ENCODE measurements around the gene ZNF526. TPM values are rescaled to one million over a fixed set of nuclear protein-coding genes. Genes with fewer than 3 reads are reported as not detected.
A peak's percentile ranks its signal among the peaks of the same experiment; 100 is the strongest.

The ZNF526 gene
- total RNA-seq, 2 donors from 2014 or later = 15.7 to 16.0 TPM

DNA sequence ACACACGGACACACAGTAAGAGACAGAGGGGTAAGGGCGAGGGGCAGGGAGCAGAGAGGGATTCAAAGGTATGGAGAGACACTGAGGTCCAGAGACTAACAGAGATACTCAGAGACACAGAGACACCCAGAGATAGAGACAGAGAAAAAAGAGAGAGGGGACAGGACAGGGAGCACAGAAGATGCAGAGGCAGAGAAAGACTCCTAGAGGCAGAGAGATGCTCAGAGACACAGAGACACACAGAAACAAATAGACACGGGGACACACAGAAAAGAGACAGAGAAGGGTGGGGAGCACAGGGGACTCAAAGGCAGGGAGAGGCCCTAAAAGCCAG lies 42.5 kb upstream of the ZNF526 start:
- Histone ChIP-seq H3K4me1 (ENCODE audit: control insufficient read depth, insufficient read depth, low read length) (no peaks in the 10 kb centered on the region), H3K9ac (ENCODE audit: extremely low read depth, low read length, poor library complexity, severe bottlenecking) (no peak overlapping the region), H3K9me3 (ENCODE audit: control insufficient read depth, low read length) (no peaks in the 10 kb centered on the region), H3K4me3 (ENCODE audit: low read length) (no peak overlapping the region), H3K27me3 (ENCODE audit: control insufficient read depth, insufficient read depth, low read length, poor library complexity, severe bottlenecking) (peaks cover 94% of the 10 kb centered on the region), H3K36me3 (ENCODE audit: control insufficient read depth, insufficient read depth, low read length) (no peaks in the 10 kb centered on the region), H3K27ac (ENCODE audit: low read depth, low read length) (no peak overlapping the region)
- H3K4me1 Mint-ChIP-seq = peaks cover 5% of the 10 kb centered on the region
- H3K27me3 Mint-ChIP-seq (ENCODE audit: insufficient read depth) = peaks cover 51% of the 10 kb centered on the region
- TF ChIP-seq, protein P1, sequence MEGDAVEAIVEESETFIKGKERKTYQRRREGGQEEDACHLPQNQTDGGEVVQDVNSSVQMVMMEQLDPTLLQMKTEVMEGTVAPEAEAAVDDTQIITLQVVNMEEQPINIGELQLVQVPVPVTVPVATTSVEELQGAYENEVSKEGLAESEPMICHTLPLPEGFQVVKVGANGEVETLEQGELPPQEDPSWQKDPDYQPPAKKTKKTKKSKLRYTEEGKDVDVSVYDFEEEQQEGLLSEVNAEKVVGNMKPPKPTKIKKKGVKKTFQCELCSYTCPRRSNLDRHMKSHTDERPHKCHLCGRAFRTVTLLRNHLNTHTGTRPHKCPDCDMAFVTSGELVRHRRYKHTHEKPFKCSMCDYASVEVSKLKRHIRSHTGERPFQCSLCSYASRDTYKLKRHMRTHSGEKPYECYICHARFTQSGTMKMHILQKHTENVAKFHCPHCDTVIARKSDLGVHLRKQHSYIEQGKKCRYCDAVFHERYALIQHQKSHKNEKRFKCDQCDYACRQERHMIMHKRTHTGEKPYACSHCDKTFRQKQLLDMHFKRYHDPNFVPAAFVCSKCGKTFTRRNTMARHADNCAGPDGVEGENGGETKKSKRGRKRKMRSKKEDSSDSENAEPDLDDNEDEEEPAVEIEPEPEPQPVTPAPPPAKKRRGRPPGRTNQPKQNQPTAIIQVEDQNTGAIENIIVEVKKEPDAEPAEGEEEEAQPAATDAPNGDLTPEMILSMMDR (conservative IDR thresholded peaks at IDR 0.05) = no peak
- DNase-seq = no peak
- no peak overlapping the region for H3K27ac Mint-ChIP-seq
- no peak overlapping the region for H3K4me3 Mint-ChIP-seq
- H3K9me3 Mint-ChIP-seq = no peaks in the 10 kb centered on the region
- H3K36me3 Mint-ChIP-seq (ENCODE audit: low read depth) = no peaks in the 10 kb centered on the region
- 41 to 47% methylated on average over 3 of the region's 3 CpGs for WGBS, 2 experiments (ENCODE audit: insufficient coverage in 1 of 2, insufficient read length in 1 of 2)

GRCh38 chr19:42178791-42179674 lies 41.1 kb upstream of the ZNF526 start:
- TF ChIP-seq, protein P1 (conservative IDR thresholded peaks at IDR 0.05) = peak; percentile 76
- Histone ChIP-seq H3K36me3 (ENCODE audit: control insufficient read depth, insufficient read depth, low read length) (no peaks in the 10 kb centered on the region), H3K9ac (ENCODE audit: extremely low read depth, low read length, poor library complexity, severe bottlenecking) (no peak overlapping the region), H3K27ac (ENCODE audit: low read depth, low read length) (no peak overlapping the region), H3K4me3 (ENCODE audit: low read length) (no peak overlapping the region), H3K4me1 (ENCODE audit: control insufficient read depth, insufficient read depth, low read length) (no peaks in the 10 kb centered on the region), H3K9me3 (ENCODE audit: control insufficient read depth, low read length) (no peaks in the 10 kb centered on the region), H3K27me3 (ENCODE audit: control insufficient read depth, insufficient read depth, low read length, poor library complexity, severe bottlenecking) (peaks cover 89% of the 10 kb centered on the region)
- DNase-seq = peak; percentile 83
- Mint-ChIP-seq H3K36me3 (ENCODE audit: low read depth) (no peaks in the 10 kb centered on the region), H3K4me1 (peaks cover 5% of the 10 kb centered on the region), H3K4me3 (no peak overlapping the region), H3K27ac (no peak overlapping the region), H3K27me3 (ENCODE audit: insufficient read depth) (peaks cover 40% of the 10 kb centered on the region), H3K9me3 (no peaks in the 10 kb centered on the region)
- WGBS, 2 experiments (ENCODE audit: insufficient coverage in 1 of 2, insufficient read length in 1 of 2) = 17 to 18% methylated on average over 8 to 13 of the region's 13 CpGs

GRCh38 chr19:42184401-42184861 lies 35.7 kb upstream of the ZNF526 start:
- 0% methylated on average over 1 of the region's 1 CpG for WGBS, 2 experiments (ENCODE audit: insufficient coverage in 1 of 2, insufficient read length in 1 of 2)
- Mint-ChIP-seq H3K4me3 (no peak overlapping the region), H3K27ac (no peak overlapping the region)

More at GRCh38 chr19:42184401-42184861, 35.7 kb upstream of the ZNF526 start:
- Histone ChIP-seq H3K9me3 (ENCODE audit: control insufficient read depth, low read length) (no peaks in the 10 kb centered on the region), H3K36me3 (ENCODE audit: control insufficient read depth, insufficient read depth, low read length) (no peaks in the 10 kb centered on the region), H3K9ac (ENCODE audit: extremely low read depth, low read length, poor library complexity, severe bottlenecking) (no peak overlapping the region), H3K27ac (ENCODE audit: low read depth, low read length) (no peak overlapping the region), H3K27me3 (ENCODE audit: control insufficient read depth, insufficient read depth, low read length, poor library complexity, severe bottlenecking) (peaks cover 42% of the 10 kb centered on the region), H3K4me1 (ENCODE audit: control insufficient read depth, insufficient read depth, low read length) (no peaks in the 10 kb centered on the region), H3K4me3 (ENCODE audit: low read length) (no peak overlapping the region)
- Mint-ChIP-seq H3K9me3 (no peaks in the 10 kb centered on the region), H3K27me3 (ENCODE audit: insufficient read depth) (peaks cover 18% of the 10 kb centered on the region), H3K4me1 (no peaks in the 10 kb centered on the region), H3K36me3 (ENCODE audit: low read depth) (no peaks in the 10 kb centered on the region)
- DNase-seq = peak; percentile 97
- TF ChIP-seq, protein P1 (conservative IDR thresholded peaks at IDR 0.05) = peak; percentile 97
